Activated naive CD4-positive, alpha-beta T cell treated with Interleukin-2 at 50 U/mL for 16 hours (primary cell): ENCODE measurements around the gene GPR34.
"Not testable (repeated sequence)": the region's sequence is repeated elsewhere in the genome, so short reads cannot be mapped to it uniquely, and the experiment has no call there.

Source experiments
- DNase-seq: peaks from one replicate; pipeline ENCODE4 v3.0.0-alpha.2; 2020

GPR34 gene

DNA sequence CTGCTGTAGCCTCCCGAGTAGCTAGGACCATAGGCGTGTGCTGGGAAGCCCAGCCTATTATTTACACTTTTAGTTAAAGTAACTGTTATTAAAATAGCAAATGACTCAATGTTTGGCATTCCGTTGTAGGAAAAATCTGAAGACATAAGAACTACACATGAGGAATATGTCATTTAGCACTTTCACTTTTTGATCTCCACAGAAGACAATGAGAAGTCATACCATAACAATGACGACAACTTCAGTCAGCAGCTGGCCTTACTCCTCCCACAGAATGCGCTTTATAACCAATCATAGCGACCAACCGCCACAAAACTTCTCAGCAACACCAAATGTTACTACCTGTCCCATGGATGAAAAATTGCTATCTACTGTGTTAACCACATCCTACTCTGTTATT lies 6.7 kb downstream of the GPR34 start:
- peak; percentile 11 for DNase-seq

DNA sequence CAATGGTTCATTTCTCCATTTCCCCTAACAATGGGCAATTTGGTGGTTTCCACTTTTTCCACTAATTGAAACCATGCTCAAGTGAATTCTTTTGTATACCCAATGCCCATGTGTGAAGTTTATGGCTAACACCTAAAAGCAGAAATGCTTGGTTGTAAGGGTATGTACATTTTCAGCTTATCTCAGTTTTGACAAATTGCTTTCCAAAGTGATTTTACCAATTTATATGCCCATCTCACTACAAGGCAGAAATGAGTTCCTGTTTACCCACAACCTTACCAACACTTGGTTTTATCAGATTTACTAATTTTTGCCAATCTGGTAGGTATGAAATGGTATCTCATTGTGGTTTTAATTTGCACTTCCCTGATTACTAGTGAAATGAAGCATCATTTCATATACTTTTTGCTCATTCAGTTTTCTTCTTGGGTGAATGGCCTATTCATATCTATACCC lies 14.8 kb downstream of the GPR34 start:
- no peak for DNase-seq

DNA sequence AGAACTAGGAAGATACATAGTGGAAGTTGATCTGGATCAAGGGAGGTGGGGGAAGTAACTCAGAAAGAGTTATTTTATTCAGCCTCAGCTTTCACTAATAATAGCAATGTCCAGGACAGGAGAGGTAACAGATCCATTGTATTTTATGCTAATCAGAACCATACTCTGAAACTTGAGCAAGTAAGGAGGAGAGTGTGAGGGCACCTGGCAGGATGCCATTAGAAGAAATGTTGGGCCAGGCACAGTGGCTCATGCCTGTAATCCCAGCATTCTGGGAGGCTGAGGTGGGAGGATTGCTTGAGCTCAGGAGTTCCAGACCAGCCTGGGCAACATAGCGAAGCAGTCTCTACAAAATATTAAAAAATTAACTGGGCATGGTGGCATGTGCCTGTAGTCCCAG lies 16.3 kb downstream of the GPR34 start:
- no peak for DNase-seq

DNA sequence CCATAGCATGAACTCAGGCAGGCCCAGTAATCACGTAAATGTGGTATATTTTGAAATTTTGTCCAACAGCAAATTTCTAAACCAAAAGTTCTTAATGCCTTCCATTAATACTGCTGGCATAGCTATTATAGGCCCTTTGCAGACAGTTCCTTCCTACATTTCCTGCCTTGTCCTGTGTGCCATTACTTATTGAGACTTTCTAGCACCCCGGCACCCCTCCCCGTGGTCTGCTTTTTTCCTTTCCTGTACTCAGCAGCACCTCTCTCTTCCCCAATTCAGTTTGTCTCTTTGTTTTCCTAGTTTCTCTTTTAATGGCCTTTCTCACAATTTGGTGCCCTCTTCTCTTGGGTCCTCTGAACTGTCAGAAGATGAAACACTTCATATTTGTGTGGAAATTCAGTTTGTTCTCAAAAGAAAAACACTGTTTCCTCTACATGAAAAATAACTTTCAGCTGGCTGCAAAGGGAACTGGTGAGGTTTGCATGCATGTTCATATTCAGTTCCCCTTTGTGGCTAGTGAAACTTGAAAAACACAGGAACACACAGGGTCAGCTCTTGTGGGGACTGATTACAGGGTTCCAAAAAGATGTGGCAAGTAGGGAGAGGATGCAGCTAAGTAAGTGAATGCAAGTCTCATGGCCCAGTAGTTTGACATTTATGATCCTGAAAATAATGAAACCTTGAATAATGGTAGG lies 17.1 kb downstream of the GPR34 start:
- DNase-seq: no peak

GRCh38 chrX:41707218-41707617 lies 18.4 kb downstream of the GPR34 start:
- DNase-seq: no peak

DNA sequence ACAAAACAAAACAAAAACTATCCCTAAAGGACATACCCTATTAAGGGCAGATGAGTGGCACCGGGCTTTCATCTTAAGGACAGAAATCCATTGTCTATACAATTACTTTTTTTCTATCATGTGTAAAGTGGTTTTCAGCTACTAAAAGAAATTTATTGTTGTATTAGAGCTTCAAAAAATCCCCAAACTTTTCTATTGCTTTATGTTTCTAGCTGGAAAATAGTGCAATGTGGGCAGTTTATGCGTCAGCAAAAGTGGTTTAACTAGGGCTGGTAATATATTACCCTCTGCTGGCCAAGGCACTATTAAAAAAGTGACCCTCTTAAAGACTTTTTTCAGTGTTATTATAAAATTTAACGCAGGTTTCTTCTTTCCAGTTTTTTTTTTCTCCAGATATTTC lies 19.7 kb downstream of the GPR34 start:
- DNase-seq: no peak

DNA sequence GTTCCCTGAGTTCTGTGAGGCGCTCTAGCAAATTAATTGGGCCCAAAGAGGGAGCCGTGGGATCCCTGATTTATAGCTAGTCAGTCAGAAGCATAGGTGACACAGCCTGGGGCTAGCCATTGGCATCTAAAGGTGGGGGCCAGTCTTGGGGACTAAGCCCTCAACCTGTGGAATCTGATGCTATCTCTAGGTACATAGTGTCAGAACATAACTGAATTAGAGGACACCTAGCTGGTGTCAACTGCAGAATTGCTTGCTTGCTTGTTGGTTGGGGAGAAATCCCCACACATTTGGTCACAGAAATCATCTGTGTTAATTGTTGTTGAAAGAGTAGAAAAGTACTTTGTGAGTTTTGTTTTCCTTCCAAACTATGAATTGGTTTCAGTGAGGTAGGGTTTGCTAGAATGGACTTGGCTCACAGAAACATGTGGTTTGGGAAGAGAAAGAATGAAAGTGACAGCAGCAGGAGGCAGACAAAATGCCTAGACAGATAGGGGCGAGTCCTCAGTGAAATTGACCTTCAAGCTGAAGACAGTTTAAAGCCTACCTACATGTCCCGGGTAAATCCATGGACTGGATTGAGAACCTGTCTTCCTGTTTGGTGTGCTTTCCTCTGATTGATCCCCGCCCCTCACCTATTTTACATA lies 22.4 kb downstream of the GPR34 start:
- no peak for DNase-seq

GRCh38 chrX:41716222-41716621 lies 27.4 kb downstream of the GPR34 start:
- DNase-seq: no peak

- no peak for DNase-seq
Observed at GRCh38 chrX:41716767-41717473, 28.1 kb downstream of the GPR34 start.

DNA sequence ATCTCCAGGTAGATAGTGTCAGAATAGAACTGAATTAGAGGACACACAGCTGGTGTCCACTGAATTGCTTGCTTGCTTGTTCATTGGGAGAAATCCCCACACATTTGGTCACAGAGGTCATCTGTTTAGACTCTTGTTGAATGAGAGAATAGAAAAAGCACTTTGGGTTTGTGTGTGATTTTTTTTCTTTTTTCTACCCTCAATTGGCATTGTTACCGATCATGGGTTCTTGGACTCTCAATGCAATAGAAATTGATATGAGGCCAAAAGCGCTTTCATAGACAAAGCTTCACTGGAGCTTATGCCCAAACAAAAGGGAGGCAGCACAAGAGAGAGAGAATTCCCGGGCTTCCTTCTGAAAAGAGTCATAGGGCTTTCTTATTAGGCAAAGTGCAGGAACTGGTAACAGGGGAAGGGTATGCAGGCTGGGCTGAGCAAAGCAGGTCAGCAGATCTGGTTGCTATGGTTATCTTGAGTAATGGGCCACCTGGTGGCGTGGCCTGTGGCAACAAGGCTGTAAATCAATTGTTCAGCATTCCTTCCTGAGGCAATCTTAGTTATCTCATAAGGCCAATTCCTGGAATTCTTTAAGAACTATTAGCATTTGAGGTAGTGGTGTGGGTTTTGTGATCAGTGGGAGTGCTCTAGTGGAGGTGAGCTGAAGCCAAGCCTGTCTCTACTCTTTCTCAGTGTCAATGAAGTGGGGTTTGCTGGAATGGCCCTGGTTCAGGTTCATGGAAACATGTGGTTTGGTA lies 29.9 kb downstream of the GPR34 start:
- no peak for DNase-seq

DNA sequence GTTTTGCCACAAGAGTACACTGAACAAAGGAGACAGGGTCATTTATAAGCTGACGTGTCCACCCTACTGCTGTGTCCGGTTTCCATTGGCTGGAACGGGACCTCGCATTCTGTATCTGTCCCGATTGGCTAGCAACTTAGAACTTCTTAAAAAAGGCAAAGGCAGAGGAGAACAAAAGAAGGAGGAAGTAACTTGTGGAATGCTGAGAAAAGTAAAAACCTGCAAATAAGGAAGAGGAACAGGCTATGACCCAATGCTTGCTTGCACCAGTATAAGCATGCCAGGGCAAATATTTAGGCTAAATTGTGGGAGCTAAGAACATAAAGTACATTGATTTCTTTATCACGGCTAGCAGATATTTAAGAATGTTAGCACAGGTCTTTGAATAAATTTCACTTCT lies 30.8 kb downstream of the GPR34 start:
- not testable (repeated sequence) for DNase-seq

- DNase-seq: peak; percentile 45
Observed at GRCh38 chrX:41720125-41720779, 31.5 kb downstream of the GPR34 start.

DNA sequence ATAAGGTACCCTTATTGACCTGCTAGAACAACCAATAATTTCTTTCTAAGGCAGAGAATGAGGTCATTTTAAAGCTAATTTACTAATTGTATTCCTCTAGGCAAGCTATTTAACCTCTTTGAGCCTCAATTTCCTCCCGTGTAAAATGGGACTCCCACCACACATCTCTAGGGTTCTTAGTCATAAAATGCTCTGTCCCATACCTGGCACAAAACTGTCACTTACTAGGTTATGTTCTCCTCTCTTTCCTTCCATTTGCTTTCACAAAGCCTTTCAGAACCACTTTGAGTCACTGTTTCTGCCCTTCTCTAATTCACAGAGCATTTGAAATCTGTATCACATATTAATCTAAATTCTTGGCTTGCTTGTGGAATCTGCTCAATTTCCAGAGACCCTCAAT lies 32.8 kb downstream of the GPR34 start:
- DNase-seq: no peak

- DNase-seq: no peak
Observed at GRCh38 chrX:41722214-41722613, 33.4 kb downstream of the GPR34 start.

DNA sequence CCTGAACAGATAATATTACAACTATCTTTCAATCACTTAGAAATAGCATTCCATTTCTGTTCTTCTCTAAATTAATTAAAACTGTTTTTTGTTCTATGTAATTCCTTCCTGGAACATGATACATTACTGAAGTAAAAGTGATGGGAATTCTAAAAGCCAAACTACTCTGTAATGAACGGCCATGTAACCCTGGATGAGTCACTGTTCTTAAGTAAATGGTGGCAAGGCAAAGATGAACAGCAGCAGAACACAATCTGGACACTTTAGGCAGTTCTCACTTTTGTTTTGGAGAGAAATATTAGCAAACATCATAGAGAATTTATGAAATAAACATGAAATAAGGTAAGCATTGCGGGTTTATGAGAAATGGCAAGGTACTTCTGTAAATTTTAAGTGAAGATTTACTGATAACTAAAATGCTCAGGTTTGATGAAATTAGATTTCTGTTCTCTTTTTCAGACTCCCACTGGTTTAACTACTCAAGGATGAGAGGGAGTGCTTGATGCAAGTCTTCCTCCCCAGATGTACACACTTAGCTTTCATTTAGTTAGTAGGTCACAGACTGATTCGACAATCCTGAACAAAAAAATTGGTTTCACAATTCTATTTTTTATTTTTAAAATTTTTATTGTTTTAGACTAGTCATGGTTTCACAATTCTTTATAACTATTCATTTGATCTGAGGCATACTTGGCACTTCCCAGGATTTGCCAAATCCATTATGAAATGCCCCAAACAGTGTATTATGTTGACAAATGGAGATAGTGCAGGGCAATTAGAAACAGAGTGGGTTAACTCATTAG lies 34.2 kb downstream of the GPR34 start:
- DNase-seq: no peak

- DNase-seq: no peak
Observed at GRCh38 chrX:41723826-41724225, 35.1 kb downstream of the GPR34 start, which contains the start of gene GPR82. Gene GPR82 (plus strand): TSS chrX:41724181. CDS start chrX:41727027, 2,846 bp downstream.

- DNase-seq: no peak
Observed at GRCh38 chrX:41728125-41728524, 39.4 kb downstream of the GPR34 start.

DNA sequence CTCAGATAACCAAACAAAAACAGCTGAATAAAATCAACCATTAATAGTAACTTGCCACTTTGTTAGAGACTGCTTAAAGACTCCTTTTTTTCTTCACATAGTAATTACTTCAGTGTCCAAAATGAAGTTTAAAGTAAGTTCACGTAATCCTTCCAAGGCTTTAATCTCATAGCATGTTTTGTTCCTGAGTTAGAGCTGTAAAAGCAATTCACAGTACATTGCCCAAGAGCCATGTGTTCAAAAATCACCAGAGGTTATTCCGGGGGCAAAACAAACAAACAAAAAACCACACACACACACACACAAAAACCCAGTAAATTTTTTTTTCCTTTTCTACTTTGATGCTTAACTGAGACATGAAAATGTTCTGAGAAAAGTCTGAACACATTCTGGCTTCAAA lies 41.3 kb downstream of the GPR34 start:
- DNase-seq: no peak

DNA sequence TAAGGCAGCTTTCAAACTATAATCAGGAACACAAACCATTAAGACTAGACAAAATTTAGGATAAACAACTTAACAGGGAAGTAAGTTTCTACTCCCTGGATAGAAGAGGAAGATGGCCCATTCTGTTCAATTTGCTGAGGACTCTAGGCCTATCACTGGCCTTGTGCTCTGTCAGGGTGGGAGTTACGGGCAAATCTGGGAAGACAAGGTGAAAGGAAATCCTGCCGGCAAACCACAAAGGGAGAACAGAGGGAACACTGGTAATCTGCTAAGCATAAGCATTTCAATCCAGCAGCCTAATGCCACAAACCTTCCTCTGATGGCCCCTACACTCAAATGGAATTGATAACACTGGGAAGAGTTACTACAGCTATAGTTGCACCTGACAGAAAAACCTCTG lies 43.5 kb downstream of the GPR34 start:
- no peak for DNase-seq

DNA sequence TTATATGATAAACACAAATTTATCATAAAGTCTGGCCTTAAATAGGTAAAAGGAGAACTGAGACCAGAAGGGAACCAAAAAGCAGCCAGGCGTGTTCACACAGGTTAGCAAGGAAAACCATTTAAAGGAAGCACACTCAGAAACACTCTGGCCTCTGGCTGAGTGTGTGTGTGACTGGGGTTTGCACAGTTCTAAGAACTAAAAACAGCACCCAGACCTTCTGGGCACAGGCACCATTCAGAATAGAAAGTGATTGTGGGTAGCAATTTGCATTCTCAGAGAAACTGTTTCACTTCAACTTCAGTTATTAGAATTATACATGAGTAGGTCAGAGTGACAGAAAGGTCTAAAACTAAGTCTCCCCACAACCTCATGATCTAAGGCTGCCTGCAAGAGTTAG lies 45.2 kb downstream of the GPR34 start:
- DNase-seq: no peak

DNA sequence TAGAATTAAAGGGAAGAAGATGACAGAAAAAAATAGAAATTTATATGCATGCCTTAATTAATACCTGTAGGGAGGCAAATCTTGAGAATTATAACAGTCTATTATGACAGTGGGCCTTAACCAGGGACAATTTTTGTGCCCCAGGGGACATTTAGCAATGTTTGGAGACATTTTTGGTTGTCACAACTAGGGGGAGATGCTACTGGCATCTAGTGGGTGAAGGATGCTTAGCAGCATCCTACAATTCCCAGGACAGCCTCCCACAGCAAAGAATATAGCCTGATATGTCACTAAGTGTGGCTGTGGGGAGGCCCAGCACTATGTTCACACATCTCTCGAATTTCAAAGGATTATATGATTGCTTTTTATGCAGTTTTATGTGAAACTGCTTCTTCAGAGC lies 45.8 kb downstream of the GPR34 start:
- DNase-seq: no peak

GRCh38 chrX:41737065-41737464 lies 48.3 kb downstream of the GPR34 start:
- DNase-seq: peak; percentile 3
